Limb (tissue), 2 donors: ENCODE results near the gene STEAP1B.
"Not testable (repeated sequence)": the region's sequence is repeated elsewhere in the genome, so short reads cannot be mapped to it uniquely, and the experiment has no call there.

Source experiments
- DNase-seq, 2 donors: peaks; one replicate each; pipeline ENCODE4 v3.0.0-alpha.2; 2016; ENCODE audit errors: extremely low spot score in 2 of 2

The STEAP1B gene

GRCh38 chr7:22499044-22499443 is 944 bp downstream of the STEAP1B start:
- DNase-seq = no peak

GRCh38 chr7:22496912-22497311 is 3.1 kb downstream of the STEAP1B start:
- DNase-seq = not testable (repeated sequence)

GRCh38 chr7:22496296-22496888 is 3.6 kb downstream of the STEAP1B start:
- not testable (repeated sequence) for DNase-seq

- not testable (repeated sequence) for DNase-seq
These were observed 6.6 kb downstream of the STEAP1B start for GRCh38 chr7:22493160-22493925.

GRCh38 chr7:22488643-22489462 is 11.1 kb downstream of the STEAP1B start:
- peak; percentile 81 to 82 for DNase-seq

GRCh38 chr7:22487978-22488642 is 11.9 kb downstream of the STEAP1B start:
- no peak for DNase-seq

- no peak for DNase-seq
These were observed 13.4 kb downstream of the STEAP1B start for GRCh38 chr7:22486597-22486996.

GRCh38 chr7:22485189-22485588 is 14.8 kb downstream of the STEAP1B start:
- no peak for DNase-seq

- no peak for DNase-seq
These were observed 17.5 kb downstream of the STEAP1B start for GRCh38 chr7:22482503-22482902.

- no peak for DNase-seq
These were observed 18.3 kb downstream of the STEAP1B start for GRCh38 chr7:22481726-22482125.

GRCh38 chr7:22480523-22481075 is 19.4 kb downstream of the STEAP1B start:
- DNase-seq = no peak

- no peak for DNase-seq
These were observed 22.0 kb downstream of the STEAP1B start for GRCh38 chr7:22477876-22478450.

- no peak for DNase-seq
These were observed 22.7 kb downstream of the STEAP1B start for GRCh38 chr7:22477262-22477661.

- DNase-seq = no peak
These were observed 23.2 kb downstream of the STEAP1B start for GRCh38 chr7:22476824-22477223.

GRCh38 chr7:22474645-22475044 is 25.3 kb downstream of the STEAP1B start:
- DNase-seq = no peak

GRCh38 chr7:22470981-22471380 is 29.0 kb downstream of the STEAP1B start:
- no peak for DNase-seq

- DNase-seq = no peak
These were observed 30.4 kb downstream of the STEAP1B start for GRCh38 chr7:22469371-22470143.

- DNase-seq = no peak
These were observed 31.4 kb downstream of the STEAP1B start for GRCh38 chr7:22468609-22469008.

- DNase-seq = no peak
These were observed 35.7 kb downstream of the STEAP1B start for GRCh38 chr7:22464299-22464698.

GRCh38 chr7:22460363-22460988 is 39.5 kb downstream of the STEAP1B start:
- DNase-seq = no peak
